ENCODE results near the gene HPCAL4. TPM values are rescaled to one million over a fixed set of nuclear protein-coding genes. Genes with fewer than 3 reads are reported as not detected.

HPCAL4 gene
- total RNA-seq, 1 experiment from 2014 or later: 0.14 TPM

DNA sequence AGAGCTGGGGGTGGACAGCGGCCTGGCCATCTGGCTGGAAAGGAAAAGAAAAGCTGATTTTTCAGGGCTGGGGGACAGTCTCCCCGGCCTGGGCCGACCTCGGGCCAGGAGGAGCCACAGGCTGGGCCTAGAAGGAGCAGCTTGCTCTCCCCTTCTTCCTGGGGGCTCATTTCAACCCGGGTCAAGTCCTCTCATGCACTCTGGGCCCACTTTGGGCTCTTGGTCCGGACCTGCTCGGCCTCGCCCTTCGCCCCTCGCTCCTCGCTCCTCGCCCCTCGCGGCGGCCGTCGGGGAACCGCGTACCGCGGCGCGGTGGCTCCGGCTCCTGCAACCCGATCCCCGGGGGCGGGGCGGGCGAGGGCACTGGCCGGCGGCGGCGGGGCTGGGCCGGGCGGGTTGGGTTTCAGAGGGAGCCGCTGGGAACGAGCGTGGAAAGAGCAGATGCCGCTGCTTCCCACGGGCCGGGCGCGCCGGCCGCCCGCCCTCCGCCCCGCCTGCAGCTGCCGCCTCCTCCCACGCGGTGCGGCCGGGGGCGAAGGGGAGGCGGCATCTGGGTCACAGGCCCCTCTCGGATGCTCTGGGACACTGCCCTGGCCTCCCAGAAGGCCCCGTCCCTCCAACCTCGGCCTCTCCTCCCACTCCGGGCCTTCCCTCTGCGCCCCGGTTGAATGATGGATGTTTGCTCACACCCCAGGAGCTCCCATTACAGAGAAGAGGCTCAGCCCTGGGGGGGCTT, 58.4 kb downstream of the HPCAL4 start:
- no peaks in the 10 kb centered on the region for H3K36me3 Mint-ChIP-seq (ENCODE audit: insufficient read depth, unreplicated experiment)
- H3K27me3 Mint-ChIP-seq (ENCODE audit: insufficient read depth, unreplicated experiment): no peaks in the 10 kb centered on the region
- Histone ChIP-seq H3K4me3 (ENCODE audit: low read depth, low read length) (no peak overlapping the region), H3K4me1 (no peaks in the 10 kb centered on the region), H3K27me3 (replicated peaks; ENCODE audit: control insufficient read depth, insufficient read depth, low read length) (no peaks in the 10 kb centered on the region), H3K9me3 (no peaks in the 10 kb centered on the region), H3K36me3 (ENCODE audit: control insufficient read depth, insufficient read depth, low read length) (no peaks in the 10 kb centered on the region)
- BruUV-seq (replicated peaks): no TSS peak
- CTCF ChIA-PET: interaction anchor here (0.9 kb wide), 1 partner anchor 26 kb away, joined by 3 read pairs; no protein-coding TSS in a partner anchor
- POLR2A ChIA-PET: no interaction called here
- no peaks in the 10 kb centered on the region for H3K4me1 Mint-ChIP-seq (ENCODE audit: low read depth, unreplicated experiment)
- H3K4me3 Mint-ChIP-seq (ENCODE audit: unreplicated experiment): no peak overlapping the region
- intact Hi-C loops (cut with micrococcal nuclease; ENCODE audit: unreplicated experiment): no loop called here
- no peak for TF ChIP-seq CTCF (IDR thresholded peaks at IDR 0.05; ENCODE audit: insufficient read depth in 1 of 2, low read depth in 1 of 2, low read length in 1 of 2, severe bottlenecking in 1 of 2, unreplicated experiment in 1 of 2)
- DNase-seq: no peak
- H3K9me3 Mint-ChIP-seq (ENCODE audit: unreplicated experiment): no peaks in the 10 kb centered on the region
- H3K27ac Mint-ChIP-seq (ENCODE audit: unreplicated experiment): no peak overlapping the region

DNA sequence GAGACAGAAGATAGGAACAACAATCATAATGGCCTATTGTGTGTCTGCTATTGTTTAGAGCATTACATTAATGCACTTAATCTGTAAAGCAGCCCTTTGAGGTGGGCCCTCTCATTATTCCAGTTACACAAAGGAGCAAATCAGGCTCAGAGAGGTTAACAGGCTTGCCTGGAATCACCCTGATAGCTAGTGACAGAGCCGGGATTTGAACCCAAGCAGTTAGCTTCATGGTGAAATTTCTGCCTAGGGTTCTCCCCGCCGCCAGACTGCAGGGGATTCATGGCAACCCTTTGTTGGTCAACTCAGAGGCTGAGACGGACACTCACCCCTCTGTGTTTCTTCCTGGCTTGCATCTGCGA, 58.9 kb downstream of the HPCAL4 start:
- Histone ChIP-seq H3K4me3 (ENCODE audit: low read depth, low read length) (no peak overlapping the region), H3K36me3 (ENCODE audit: control insufficient read depth, insufficient read depth, low read length) (no peaks in the 10 kb centered on the region), H3K4me1 (no peaks in the 10 kb centered on the region), H3K9me3 (no peaks in the 10 kb centered on the region), H3K27me3 (replicated peaks; ENCODE audit: control insufficient read depth, insufficient read depth, low read length) (no peaks in the 10 kb centered on the region)
- ChIA-PET POLR2A (no interaction called here), CTCF (no interaction called here)
- Mint-ChIP-seq H3K4me1 (ENCODE audit: low read depth, unreplicated experiment) (no peaks in the 10 kb centered on the region), H3K27me3 (ENCODE audit: insufficient read depth, unreplicated experiment) (no peaks in the 10 kb centered on the region), H3K36me3 (ENCODE audit: insufficient read depth, unreplicated experiment) (no peaks in the 10 kb centered on the region), H3K27ac (ENCODE audit: unreplicated experiment) (no peak overlapping the region), H3K9me3 (ENCODE audit: unreplicated experiment) (no peaks in the 10 kb centered on the region), H3K4me3 (ENCODE audit: unreplicated experiment) (no peak overlapping the region)
- no peak for DNase-seq
- BruUV-seq (replicated peaks): no TSS peak
- intact Hi-C loops (cut with micrococcal nuclease; ENCODE audit: unreplicated experiment): no loop called here
- no peak for TF ChIP-seq CTCF (IDR thresholded peaks at IDR 0.05; ENCODE audit: insufficient read depth in 1 of 2, low read depth in 1 of 2, low read length in 1 of 2, severe bottlenecking in 1 of 2, unreplicated experiment in 1 of 2)

DNA sequence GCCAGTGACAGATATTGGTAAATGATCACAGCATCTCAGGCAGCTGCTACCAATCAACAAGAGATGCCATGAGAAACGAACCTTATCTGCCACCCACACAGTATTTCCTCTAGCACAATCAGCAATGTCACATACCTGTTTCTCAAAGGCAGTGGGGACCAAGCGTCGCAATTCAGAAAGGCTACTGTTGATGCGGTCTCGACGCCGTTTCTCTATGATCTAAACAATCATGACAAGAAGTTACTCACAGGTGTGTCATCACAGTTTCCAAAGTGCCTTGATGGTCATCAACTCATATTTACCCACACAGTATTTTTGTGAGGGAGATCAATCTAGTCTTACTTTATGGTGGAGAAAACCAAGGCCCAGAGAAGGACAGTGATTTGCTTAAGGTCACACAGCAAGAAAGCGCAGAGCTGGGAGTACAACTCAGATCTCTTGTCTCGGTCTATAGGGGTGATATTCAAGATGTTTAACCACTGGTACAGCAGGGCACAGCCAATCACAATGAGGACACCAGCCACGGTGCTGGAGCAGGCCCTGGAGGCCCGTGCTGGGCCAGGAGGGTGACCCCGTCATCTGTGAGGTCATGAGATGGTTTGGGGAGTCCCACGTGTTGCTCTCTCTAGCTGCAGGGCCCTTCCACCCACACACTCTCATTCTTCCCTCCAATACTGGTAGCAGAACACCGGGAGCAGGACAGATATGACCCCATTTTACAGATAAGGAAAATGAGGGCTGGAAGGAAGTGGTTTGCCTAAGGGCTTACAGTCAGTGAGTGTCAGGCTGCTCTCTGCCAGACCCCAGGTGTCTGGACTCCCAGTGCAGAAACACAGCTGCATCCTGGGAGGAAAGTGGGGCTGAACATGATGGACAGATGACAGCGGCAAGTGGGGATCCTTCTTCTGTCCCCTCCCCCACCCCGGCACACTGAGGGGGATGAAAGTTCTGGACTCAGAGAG, 59.6 kb downstream of the HPCAL4 start:
- no peaks in the 10 kb centered on the region for H3K9me3 ChIP-seq
- H3K36me3 ChIP-seq (ENCODE audit: control insufficient read depth, insufficient read depth, low read length): no peaks in the 10 kb centered on the region
- Mint-ChIP-seq H3K4me3 (ENCODE audit: unreplicated experiment) (no peak overlapping the region), H3K27ac (ENCODE audit: unreplicated experiment) (no peak overlapping the region), H3K36me3 (ENCODE audit: insufficient read depth, unreplicated experiment) (no peaks in the 10 kb centered on the region), H3K4me1 (ENCODE audit: low read depth, unreplicated experiment) (no peaks in the 10 kb centered on the region), H3K9me3 (ENCODE audit: unreplicated experiment) (no peaks in the 10 kb centered on the region), H3K27me3 (ENCODE audit: insufficient read depth, unreplicated experiment) (no peaks in the 10 kb centered on the region)
- intact Hi-C loops (cut with micrococcal nuclease; ENCODE audit: unreplicated experiment): no loop called here
- no peaks in the 10 kb centered on the region for H3K27me3 ChIP-seq (replicated peaks; ENCODE audit: control insufficient read depth, insufficient read depth, low read length)
- BruUV-seq (replicated peaks): no TSS peak
- TF ChIP-seq CTCF (IDR thresholded peaks at IDR 0.05; ENCODE audit: insufficient read depth in 1 of 2, low read depth in 1 of 2, low read length in 1 of 2, severe bottlenecking in 1 of 2, unreplicated experiment in 1 of 2): no peak
- CTCF ChIA-PET: no interaction called here
- POLR2A ChIA-PET: no interaction called here
- no peaks in the 10 kb centered on the region for H3K4me1 ChIP-seq
- no peak for DNase-seq
- H3K4me3 ChIP-seq (ENCODE audit: low read depth, low read length): no peak overlapping the region
